Activated CD4-positive, alpha-beta T cell treated with anti-CD3 and anti-CD28 coated beads, Interleukin-2, amount 50 U/mL, for 24 hours (primary cell): ENCODE measurements around the gene LY6G6F.

Experiments
- DNase-seq, 2 donors: peaks; one replicate each; pipeline ENCODE4 v3.0.0-alpha.2; 2020; ENCODE audit warnings: low read depth in 1 of 2, low spot score in 1 of 2

The LY6G6F gene, protein sequence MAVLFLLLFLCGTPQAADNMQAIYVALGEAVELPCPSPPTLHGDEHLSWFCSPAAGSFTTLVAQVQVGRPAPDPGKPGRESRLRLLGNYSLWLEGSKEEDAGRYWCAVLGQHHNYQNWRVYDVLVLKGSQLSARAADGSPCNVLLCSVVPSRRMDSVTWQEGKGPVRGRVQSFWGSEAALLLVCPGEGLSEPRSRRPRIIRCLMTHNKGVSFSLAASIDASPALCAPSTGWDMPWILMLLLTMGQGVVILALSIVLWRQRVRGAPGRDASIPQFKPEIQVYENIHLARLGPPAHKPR

DNA sequence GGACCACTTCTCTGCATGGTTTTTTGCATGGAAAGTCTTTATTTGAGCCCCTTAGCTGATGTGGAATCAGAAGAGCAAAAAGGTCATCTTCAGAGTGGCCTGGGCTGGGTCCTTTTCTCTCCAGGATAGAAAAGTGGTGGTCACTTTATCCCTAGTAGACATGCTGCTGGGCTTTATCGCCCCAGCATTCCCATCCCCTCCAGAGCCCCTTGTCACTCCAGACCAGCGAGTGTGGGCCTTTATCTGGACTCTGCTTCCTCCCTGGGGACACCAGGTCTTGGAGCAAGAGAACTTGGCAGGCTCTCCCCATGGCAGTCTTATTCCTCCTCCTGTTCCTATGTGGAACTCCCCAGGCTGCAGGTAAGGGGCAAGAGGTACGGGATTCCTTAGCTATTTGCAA lies at the start of gene LY6G6F:
TSS of gene LY6G6F (plus strand) at position 268 of the 400 bp plus-strand sequence. CDS start at position 309, 41 bp downstream.
- DNase-seq = no peak

DNA sequence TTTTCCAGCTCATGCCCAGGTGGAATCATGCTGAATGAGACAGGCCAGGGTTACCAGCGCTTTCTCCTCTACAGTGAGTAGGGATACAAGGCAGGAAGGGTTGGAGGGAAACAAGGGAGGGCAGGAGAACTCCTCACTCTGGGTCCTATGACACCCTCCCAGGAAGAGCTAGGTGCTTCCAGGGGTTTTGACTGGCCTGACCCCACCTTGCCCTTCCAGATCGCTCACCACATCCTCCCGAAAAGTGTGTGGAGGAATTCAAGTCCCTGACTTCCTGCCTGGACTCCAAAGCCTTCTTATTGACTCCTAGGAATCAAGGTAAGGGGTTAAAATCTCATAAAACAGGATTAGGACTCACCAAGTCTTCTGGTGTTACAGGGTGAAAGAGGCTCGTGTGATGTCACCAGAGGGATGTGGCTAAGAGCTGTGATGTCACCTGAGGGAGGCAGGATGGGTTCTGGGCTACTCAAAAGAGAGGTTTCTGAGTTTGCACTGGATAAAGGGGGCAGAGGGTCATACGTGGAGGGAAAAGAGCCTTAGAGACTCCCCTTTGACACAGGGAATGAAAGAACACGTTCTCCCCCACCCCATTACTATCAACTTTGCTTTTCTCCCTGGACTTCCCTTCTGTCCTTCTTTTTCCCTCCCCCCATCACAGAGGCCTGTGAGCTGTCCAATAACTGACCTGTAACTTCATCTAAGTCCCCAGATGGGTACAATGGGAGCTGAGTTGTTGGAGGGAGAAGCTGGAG lies 49.1 kb upstream of the LY6G6F start:
- no peak for DNase-seq

DNA sequence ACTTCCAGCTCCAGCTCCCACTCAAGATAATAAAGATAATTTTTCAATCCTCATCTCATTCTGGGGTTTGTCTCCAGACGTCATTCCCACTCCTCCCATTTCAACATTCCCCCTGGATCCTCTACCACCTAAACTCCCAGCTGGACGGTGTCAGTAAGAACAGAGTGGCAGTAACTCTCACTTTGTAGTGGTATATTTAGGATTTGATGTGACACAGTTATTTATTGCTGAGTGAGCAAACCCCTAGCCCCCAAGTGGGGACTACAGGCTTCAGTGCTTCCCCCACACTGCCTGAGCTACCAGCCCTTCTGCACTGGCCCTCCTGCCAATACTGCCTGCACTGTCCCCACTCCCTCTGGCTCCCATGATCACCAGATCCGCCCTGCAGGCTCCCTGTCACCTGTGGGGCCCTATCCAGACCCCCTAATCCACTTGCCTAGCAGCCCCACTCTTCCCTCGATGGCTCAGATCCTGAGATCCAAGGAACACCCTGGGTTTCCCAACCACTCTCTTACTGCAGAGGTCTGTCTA lies 48.4 kb upstream of the LY6G6F start:
- no peak for DNase-seq

DNA sequence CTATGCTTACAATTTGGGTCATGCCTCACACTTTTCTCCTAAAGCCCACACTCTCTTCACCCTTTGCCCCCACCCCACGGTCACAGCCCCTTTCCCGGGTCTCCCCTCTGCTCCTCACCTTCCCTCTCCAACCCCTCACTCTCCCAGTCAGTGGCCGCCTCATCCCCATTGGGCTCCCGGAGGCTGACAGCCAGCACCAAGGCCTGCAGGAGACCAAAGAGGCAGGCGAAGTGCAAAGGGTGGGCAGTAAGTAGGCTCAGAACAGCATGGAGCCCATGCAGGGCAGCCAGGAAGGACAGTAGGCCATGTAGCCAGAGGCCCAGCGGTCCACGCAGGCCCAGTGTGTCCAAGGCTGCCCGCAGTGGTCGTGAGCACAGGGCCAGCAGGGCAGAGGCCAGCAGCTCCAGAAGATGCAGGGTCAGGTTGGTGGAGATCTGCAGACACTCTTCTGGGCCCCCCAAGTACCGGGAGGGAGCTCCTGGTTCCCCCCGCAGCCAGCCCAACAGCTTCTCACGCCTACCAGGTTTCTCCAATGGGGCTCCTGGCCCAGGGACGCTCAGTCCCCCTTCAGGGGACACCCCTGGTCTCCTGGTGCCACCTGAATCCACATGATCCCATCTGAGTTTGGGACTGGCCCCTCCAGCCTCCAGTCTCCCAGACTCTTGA lies 47.5 kb upstream of the LY6G6F start:
- no peak for DNase-seq

DNA sequence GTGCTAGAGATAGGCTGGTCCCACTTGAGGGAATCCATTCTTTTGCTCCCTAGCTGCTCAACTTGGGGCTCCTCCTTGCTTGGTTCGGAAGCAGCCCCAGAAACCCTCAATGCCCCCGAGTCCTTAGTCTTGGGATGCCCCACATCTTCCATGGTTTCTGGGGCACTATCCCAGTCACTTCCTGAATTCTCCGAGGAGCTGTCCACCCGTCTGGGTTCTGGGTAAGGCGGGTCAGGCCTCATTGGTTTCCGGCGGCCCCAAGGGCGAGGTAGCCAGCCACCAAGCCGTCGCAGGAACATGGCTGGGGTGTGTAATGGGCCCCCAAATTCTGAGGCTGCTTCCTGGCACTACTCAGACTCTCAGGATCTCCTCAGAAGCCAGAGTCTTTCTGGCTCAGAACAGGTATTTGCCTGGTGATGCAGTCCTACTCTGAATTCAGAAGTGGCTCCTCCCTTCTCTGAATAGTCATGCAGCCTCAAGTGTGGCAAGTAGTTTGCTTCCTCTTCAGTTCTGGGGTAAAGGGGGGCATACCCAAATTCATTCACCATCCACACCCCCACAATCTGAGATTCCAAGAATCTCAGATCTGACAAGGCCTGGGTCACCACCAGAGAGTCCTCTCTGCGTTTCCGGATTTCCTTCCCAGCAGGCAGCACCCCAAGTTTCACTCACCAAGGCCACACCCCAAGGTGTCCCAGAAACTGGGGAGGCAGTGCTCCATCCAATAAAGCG lies 46.9 kb upstream of the LY6G6F start:
- DNase-seq = no peak

DNA sequence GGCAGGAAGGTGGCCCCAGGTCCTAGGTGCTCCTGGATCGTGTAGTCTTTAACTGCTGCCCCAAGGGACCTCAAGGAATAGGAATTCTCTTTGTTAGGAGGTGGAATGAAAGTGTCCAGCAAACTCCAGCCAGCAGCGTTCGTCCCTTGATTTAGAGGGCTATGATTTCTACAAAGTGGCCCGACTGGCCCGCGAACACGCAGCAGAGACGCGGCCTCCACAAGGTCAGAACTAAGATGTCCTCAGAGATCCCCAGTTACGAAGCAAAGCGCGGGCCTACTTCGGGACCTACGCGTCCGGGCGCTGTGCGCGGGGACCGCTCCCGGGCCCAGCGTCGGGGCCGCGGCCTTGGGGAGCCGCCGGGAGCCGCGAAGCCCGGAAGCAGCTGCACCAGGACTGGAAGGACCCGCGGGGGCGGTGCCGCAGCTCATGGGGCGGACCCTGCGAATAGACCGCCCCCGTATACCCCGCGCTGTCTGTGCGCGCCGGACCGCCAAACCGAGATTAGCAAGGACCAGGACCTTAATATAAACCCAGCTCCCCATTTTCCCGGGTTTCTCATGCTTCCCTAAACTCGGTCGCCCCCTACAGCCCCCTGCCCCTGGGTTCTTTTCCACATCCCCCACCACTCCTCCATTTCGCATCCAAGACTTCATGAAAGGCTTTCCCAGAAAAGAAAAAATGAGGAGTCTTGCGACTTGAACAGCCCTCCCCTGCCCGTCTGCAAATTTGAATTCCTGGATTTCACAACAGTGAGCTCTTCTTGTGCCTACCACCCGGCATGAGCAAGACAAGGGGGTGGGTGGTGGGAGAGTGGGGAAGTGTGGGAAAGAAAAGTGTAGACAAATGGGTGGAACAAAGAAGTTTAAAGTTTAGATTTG lies 46.0 kb upstream of the LY6G6F start, which contains the start of gene C6orf47:
TSS of gene C6orf47 (minus strand) at position 398 of the 881 bp plus-strand sequence. CDS start 831 bp downstream, outside the sequence.
- peak; percentile 32 to 63 for DNase-seq

DNA sequence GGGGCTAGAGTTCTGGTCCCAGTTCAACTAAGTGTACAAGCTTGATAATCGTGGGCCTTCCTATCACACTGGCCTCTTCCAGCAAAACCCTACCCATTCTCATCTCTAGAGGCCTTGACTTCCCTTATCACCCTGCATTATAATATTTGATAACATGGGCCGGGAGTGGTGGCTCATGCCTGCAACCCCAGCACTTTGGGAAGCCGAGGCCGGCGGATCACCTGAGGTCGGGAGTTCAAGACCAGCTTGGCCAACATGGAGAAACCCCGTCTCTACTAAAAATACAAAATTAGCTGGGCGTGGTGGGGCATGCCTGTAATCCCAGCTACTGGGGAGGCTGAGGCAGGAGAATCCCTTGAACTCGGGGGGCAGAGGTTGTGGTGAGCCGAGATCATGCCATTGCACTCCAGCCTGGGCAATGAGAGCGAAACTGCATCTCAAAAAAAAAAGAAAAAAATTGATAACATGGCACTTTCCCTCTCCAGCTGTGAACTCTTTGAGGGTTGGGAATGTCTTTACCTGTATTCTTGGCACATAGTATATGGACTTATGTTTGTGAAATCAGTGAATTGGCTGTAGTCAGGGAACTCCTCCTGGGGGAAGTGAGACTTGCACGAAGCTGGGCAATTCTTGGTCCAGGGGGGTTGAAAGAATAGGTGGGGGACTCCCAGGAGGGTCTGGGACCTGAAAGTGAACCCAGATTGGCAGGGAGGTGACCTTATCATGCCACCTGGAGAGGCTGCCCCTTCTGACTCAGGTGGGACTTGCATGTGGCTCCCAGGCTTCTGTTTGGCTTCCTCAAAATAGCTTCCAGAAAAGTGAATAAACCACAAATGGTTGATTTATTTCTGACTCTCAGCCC lies 45.2 kb upstream of the LY6G6F start:
- DNase-seq = no peak

DNA sequence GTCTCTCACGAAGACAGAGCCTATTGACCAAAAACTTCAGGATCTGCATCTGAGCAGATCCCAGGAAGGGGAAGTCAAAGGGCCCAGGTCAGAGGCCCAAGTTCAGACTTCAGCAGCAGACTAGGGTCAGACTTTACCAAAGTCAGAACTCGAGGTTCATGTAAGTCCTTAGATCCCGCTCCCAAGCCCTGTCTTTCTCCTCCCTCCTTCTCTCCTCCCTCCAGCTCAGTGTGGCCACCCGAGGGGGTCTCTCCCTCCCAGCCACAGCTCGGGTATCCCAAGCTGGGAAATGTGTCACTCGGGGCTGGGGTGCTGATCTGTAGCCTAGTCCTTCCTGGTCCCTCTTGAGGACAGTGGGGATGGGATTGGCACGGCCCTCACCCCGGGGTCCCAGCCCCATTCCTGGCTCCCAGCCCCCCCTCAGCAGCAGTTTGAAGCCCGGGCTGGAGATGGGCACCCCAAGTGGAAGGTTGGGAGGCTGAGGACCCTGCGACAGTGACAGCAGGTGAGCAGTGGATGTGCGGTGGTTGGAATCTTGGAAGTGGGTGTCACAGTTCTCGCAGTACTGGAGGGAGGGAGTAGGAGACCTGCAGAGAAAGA lies 44.4 kb upstream of the LY6G6F start:
- DNase-seq = no peak

DNA sequence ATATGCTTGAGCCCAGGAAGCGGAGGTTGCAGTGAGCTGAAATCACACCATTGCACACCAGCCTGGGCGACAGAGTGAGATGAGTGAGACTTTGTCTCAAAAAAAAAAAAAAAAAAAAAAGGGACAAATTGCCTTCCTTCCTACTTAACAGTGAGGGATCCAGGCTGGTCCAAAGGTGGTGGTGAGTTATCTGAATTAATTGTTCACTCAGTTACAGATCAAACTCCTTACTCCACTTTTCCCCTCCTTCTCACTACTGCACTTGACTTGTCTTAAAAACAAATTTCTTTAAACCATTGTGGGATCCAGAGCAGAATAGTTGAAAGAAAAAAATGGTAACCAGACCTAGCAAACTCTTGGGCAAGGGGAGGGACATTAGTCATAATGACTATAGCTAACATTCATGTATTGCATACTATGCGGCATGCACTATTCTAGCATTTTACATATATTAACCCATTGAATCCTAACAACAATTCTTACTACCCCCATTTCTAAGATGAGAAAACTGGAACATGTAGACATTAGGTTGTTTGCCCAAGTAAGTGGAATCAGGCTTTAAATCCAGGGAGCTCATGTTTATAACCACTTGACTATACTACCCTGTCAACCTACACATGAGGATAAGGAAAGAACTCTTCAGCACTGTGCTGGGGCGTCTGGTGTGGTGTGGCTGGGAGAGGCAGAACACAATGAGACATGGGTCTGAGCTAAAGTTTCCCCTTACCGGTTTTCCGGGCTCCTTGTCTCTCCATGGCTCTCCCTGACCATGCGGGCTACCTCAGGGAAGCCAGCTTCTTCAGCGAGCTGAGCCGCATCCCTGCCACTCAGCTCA lies 43.3 kb upstream of the LY6G6F start:
- no peak for DNase-seq

DNA sequence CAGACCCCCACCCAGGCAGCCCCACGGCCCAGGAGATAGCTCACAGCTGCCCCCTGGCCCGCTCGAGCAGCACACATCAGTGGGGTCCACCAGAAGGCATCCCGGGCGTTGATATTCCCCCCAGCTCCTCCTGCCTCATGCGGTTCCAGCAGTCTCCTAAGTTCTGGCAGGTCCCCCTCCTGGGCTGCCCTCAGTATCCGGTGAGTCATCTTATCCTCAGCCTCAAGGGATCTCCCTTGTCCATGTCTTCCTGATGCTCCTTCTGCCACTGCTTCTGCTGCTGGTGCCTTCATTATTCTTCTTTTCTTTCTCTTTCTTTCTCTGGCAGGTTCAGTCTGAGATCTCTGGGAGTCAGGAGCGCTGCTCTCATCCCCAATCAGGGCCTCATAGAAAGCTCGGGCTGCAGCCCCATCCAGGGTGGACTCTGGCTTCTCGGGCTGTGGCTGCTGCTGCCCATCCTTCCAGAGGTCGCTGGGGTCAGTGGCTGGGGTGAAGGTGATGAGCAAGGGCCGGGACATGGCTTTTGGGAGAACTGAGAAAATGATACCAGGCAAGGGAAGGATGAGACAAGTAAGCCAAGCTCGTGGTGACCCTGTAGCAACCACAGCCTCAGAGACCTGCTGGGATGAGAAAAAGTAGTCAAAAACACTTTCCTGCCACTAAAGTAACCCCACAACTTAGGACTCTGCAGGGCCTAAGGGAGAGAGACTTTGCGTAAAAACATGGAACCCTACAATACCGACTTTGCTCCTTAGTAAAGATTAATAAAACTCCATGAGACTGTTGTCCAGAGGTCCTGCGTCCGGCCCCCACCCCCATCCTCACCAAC lies 42.5 kb upstream of the LY6G6F start:
- no peak for DNase-seq

DNA sequence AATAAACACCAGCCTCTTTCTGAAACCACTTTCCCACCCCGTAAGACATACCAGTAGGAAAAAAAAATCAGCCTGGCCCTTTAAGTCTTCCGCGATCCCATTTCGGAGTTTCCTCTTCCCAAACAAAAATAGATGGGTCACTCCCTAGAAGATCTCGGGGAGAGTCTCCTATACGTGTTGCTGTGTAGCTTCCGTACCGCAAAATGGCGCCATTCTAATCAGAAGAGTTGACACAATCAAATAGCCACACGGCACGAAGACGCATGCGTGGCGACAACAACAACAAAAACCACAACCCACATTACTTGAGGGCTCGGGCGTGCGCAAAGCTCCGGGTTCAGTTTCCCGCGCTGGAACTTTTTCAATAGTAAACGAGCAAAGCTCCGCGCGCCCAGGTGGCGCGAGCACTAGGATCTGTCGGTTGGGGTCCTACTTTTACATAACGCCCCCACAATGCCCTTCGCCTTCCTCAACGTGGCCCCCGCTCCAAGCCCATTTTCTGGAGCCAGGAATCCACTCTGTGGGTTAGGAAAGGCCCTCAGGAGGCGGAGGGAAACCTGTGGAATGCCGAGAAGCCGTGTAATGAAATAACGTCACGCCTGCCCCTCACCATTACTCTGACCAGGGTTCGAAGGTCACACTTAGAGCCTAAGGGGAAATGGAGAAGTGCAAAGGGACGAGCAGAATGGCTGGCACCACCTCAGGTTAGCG lies 41.7 kb upstream of the LY6G6F start, which contains the start of gene GPANK1:
TSS of gene GPANK1 (minus strand) at position 208 of the 711 bp plus-strand sequence. CDS start 519 bp downstream, outside the sequence.
- peak; percentile 69 to 90 for DNase-seq

DNA sequence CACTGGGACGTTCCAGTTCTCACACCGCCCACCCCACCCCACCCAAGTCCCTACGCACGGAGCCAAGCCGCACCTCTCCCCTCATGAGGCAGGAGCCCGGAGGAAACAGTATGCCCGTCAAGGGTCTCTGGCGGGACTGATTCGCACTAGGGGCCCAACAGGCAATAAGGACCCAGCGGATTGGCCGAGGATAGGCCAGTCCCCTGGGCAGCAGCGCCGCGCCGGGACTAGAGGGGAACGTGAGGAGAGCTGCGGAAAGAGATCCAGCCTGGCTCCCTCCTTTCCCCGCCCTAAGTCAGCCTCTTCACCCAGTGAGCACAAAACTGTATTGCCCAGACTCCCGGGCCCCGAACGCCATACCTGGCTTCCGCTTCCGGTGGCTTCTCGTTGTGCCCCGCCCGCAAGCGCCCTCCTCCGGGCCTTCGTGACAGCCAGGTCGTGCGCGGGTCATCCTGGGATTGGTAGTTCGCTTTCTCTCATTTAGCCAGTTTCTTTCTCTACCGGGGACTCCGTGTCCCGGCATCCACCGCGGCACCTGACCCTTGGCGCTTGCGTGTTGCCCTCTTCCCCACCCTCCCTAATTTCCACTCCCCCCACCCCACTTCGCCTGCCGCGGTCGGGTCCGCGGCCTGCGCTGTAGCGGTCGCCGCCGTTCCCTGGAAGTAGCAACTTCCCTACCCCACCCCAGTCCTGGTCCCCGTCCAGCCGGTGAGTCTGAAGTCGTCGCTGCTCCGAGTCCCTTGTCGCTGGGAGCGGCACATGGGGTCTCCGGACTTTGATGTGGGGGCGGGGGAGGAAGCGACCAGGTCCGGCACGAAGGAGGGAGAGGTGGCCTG lies 40.9 kb upstream of the LY6G6F start, which contains the start of gene CSNK2B:
TSS of gene CSNK2B (plus strand) at position 580 of the 836 bp plus-strand sequence. CDS start 752 bp downstream, outside the sequence.
- DNase-seq = peak; percentile 95 to 96

DNA sequence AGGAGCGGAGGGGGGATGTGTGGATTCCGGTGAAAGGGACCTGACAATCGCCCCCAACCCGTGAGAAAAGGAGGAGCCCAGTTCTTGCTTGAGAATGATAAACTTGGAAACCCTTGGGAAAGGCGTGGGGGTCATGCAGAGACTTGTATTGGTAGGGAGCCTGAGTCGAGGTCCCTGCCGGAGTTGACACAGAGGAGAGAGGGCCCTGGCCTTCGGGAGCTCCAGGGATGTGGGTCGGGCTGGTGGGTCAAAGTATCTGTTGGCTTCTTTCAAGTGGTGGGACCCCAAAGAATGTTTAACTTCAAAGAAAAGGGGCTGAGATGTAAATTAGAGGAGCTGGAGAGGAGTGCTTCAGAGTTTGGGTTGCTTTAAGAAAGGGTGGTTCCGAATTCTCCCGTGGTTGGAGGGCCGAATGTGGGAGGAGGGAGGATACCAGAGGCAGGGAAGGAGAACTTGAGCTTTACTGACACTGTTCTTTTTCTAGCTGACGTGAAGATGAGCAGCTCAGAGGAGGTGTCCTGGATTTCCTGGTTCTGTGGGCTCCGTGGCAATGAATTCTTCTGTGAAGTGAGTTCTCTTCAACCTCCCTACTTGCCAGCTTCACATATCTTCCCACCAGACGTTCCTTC lies 40.2 kb upstream of the LY6G6F start:
- no peak for DNase-seq

DNA sequence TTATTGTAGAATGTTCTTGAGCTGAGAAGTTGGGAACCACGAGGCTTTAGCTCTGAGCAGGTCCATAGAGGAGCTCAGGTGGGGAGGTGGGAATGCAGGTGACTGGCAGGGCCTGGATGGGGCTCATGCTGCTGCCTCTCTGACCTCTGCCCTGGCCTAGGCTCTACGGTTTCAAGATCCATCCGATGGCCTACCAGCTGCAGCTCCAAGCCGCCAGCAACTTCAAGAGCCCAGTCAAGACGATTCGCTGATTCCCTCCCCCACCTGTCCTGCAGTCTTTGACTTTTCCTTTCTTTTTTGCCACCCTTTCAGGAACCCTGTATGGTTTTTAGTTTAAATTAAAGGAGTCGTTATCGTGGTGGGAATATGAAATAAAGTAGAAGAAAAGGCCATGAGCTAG lies 37.0 kb upstream of the LY6G6F start, which contains the start of gene LY6G5B:
TSS of gene LY6G5B (plus strand) at position 301 of the 400 bp plus-strand sequence. CDS start 975 bp downstream, outside the sequence.
- no peak for DNase-seq
